Measurements from ENCODE around the gene BRSK1.

BRSK1 gene

GRCh38 chr19:55254625-55254977 lies 29.2 kb upstream of the BRSK1 start:
- no peak overlapping the region for H3K4me3 ChIP-seq (ENCODE audit: low read length)

DNA sequence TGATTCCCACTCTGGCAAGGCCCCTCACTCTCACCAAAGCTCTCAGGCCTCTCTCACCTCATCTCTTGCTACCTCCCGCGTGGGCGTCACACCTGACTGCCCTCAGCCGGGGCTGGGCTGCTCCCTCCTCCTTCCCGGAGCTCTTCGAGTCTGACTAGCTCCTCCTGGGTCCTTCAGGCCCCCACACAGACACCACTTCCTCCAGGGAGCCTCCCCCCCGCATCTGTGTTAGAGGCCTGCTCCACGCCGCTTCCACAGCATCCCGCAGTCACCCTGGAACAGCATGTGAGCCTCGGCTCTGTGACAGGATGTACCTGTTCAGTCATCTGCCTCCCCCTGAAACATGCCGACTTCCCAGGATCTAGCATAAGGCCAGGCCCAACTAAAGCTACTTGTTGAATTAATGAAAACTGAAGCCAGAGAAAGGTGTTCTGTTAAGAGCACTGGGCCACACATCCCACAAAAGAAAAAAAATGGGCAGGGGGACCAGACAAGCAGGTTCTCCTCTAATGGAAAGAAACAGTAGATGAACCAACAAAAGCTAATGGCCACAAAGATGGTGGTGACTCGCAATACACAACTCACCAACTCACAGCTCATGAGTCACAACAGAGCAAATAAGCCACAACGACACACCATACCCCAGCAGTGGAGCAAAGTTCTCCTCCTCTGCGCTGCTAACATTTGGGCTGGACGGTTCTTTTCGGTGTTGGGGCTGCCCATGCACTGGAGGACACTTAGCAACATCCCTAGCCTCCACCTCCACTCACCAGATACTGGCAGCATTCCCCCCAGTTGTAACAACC lies 28.0 kb upstream of the BRSK1 start:
- DNase-seq (ENCODE audit: low read depth) = peak; percentile 57
- H3K4me3 ChIP-seq (ENCODE audit: low read length) = peak overlapping the region; percentile 8
- no peak for TF ChIP-seq CTCF (IDR thresholded peaks at IDR 0.05; ENCODE audit: insufficient read depth, low read depth, low read length, missing control alignments)

More at GRCh38 chr19:55254625-55254977, 29.2 kb upstream of the BRSK1 start:
- no peak for TF ChIP-seq CTCF (IDR thresholded peaks at IDR 0.05; ENCODE audit: insufficient read depth, low read depth, low read length, missing control alignments)
- DNase-seq (ENCODE audit: low read depth) = no peak

DNA sequence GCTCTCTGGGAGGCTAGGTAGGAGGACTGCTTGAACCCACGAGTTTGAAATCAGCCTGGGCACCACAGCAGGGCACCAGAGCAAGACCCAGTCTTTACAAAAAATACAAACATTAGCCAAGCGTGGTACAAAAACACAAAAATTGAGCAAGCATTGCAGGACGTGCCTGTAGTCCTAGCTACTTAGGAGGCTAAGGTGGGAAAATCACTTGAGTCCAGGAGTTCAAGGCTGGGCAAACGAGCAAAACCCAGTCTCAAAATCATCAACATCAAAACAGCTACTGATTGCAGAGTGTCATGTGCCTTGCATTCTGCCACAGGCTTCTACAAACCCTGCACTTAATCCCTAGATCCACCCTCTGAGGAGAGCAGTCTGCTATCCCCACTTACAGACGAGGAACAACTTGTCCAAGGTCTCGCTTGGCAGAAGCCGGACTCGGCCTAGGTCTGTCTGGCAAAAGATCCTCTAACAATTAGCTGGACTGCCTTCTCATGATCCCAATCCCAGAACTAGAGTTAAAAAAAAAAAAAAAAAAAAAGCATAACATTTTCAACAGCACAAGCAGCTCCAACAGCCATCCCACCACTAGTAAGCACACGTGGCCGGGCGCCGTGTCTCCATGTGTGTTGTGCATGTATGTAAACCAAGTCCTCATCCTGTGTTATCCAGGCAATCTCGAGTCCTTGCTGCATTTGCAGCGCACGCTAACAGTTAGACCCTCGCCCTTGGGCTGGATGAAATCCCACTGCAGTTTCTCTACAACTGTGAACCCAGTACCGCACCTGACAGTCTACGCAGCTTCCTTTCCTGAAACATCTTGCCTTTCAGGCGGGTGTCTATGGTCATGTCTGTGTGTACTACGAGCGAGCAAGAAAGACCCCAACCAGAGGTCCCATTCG lies 27.0 kb upstream of the BRSK1 start:
- H3K4me3 ChIP-seq (ENCODE audit: low read length) = peak overlapping the region; percentile 72
- no peak for TF ChIP-seq CTCF (IDR thresholded peaks at IDR 0.05; ENCODE audit: insufficient read depth, low read depth, low read length, missing control alignments)
- DNase-seq (ENCODE audit: low read depth) = peak; percentile 5

- TF ChIP-seq CTCF (IDR thresholded peaks at IDR 0.05; ENCODE audit: insufficient read depth, low read depth, low read length, missing control alignments) = no peak
- peak; percentile 49 for DNase-seq (ENCODE audit: low read depth)
- H3K4me3 ChIP-seq (ENCODE audit: low read length) = peak overlapping the region; percentile 72
Measured at GRCh38 chr19:55257461-55258420, 26.1 kb upstream of the BRSK1 start.

GRCh38 chr19:55258476-55258827 lies 25.3 kb upstream of the BRSK1 start:
- peak overlapping the region; percentile 72 for H3K4me3 ChIP-seq (ENCODE audit: low read length)
- no peak for TF ChIP-seq CTCF (IDR thresholded peaks at IDR 0.05; ENCODE audit: insufficient read depth, low read depth, low read length, missing control alignments)
- peak; percentile 4 for DNase-seq (ENCODE audit: low read depth)

GRCh38 chr19:55258828-55259539 lies 24.8 kb upstream of the BRSK1 start, which contains the start of gene PPP6R1:
TSS of gene PPP6R1 (minus strand) at chr19:55259017. CDS start at chr19:55247103, 11,914 bp downstream.
- DNase-seq (ENCODE audit: low read depth) = peak; percentile 99
- TF ChIP-seq CTCF (IDR thresholded peaks at IDR 0.05; ENCODE audit: insufficient read depth, low read depth, low read length, missing control alignments) = no peak
- H3K4me3 ChIP-seq (ENCODE audit: low read length) = peak within 1 kb of the TSS; percentile 72

Measured in epithelial cell of esophagus (primary cell).